Liver (tissue), 9 donors: ENCODE data around the gene CD164. TPM values are rescaled to one million over a fixed set of nuclear protein-coding genes. Genes with fewer than 3 reads are reported as not detected.

Source experiments
- DNase-seq: peaks from one replicate; pipeline ENCODE4 v3.0.0-alpha.2; 2017; ENCODE audit warnings: low spot score
- H3K27ac ChIP-seq, 2 donors: one replicate each; pipeline ENCODE4 v1.7.0; 2013; ENCODE audit warnings: inconsistent platforms in 2 of 2, low read length in 2 of 2, control low read depth in 1 of 2, low read depth in 1 of 2, mild to moderate bottlenecking in 1 of 2
- H3K27me3 ChIP-seq, 4 donors: one replicate each; pipeline versions ENCODE4 v1.6.1 to v1.7.0; 2013; ENCODE audit warnings: low read length in 3 of 4, inconsistent platforms in 1 of 4, mild to moderate bottlenecking in 1 of 4, moderate library complexity in 1 of 4; ENCODE audit not compliant: control insufficient read depth in 4 of 4, insufficient read depth in 4 of 4
- H3K36me3 ChIP-seq, 4 donors: one replicate each; pipeline versions ENCODE4 v1.6.1 to v1.7.0; 2013; ENCODE audit warnings: low read length in 3 of 4, mild to moderate bottlenecking in 3 of 4, low read depth in 1 of 4, moderate library complexity in 1 of 4; ENCODE audit not compliant: control insufficient read depth in 4 of 4, insufficient read depth in 3 of 4
- H3K4me1 ChIP-seq, 4 donors: one replicate each; pipeline versions ENCODE4 v1.6.1 to v1.7.0; 2013; ENCODE audit warnings: low read length in 3 of 4, mild to moderate bottlenecking in 3 of 4, moderate library complexity in 1 of 4; ENCODE audit not compliant: control insufficient read depth in 4 of 4, insufficient read depth in 4 of 4
- H3K4me3 ChIP-seq, 3 donors: one replicate each; pipeline versions ENCODE4 v1.6.1 to v1.7.0; 2013; ENCODE audit warnings: low read length in 3 of 3, control low read depth in 1 of 3, low read depth in 1 of 3, mild to moderate bottlenecking in 1 of 3
- H3K9ac ChIP-seq, 2 donors: one replicate each; pipeline ENCODE4 v1.7.0; 2013; ENCODE audit warnings: low read length in 2 of 2, mild to moderate bottlenecking in 2 of 2, moderate library complexity in 2 of 2, control low read depth in 1 of 2, low read depth in 1 of 2
- H3K9me3 ChIP-seq, 4 donors: one replicate each; pipeline versions ENCODE4 v1.6.1 to v1.7.0; 2013; ENCODE audit warnings: low read length in 3 of 4; ENCODE audit not compliant: control insufficient read depth in 4 of 4
- EGR1 ChIP-seq, 2 donors: IDR thresholded peaks; 2 replicates each; pipeline ENCODE4 v1.6.1; 2016 to 2018; ENCODE audit warnings: antibody characterized with exemption in 2 of 2, low read depth in 2 of 2
- FOXA1 ChIP-seq: IDR thresholded peaks from 2 replicates; pipeline ENCODE4 v1.6.1; 2016; ENCODE audit warnings: antibody characterized with exemption
- HNF4A ChIP-seq, 2 donors: conservative IDR thresholded peaks; 2 replicates each; pipeline ENCODE4 v1.6.1; 2016; ENCODE audit warnings: antibody characterized with exemption in 2 of 2, mild to moderate bottlenecking in 2 of 2
- HNF4G ChIP-seq: IDR thresholded peaks from 2 replicates; pipeline ENCODE4 v1.6.1; 2016; ENCODE audit warnings: antibody characterized with exemption
- JUND ChIP-seq, 2 donors: IDR thresholded peaks; 2 replicates each; pipeline ENCODE4 v1.6.1; 2016; ENCODE audit warnings: antibody characterized with exemption in 2 of 2
- NR2F2 ChIP-seq: IDR thresholded peaks from 2 replicates; pipeline ENCODE4 v1.6.1; 2016; ENCODE audit warnings: antibody characterized with exemption
- RAD21 ChIP-seq, 2 donors: IDR thresholded peaks; 2 replicates each; pipeline ENCODE4 v1.6.1; 2016; ENCODE audit warnings: antibody characterized with exemption in 2 of 2, mild to moderate bottlenecking in 2 of 2
- RXRA ChIP-seq, 2 donors: IDR thresholded peaks; 2 replicates each; pipeline ENCODE4 v1.6.1; 2017 to 2018; ENCODE audit warnings: antibody characterized with exemption in 2 of 2, mild to moderate bottlenecking in 1 of 2
- SP1 ChIP-seq: IDR thresholded peaks from 2 replicates; pipeline ENCODE4 v1.6.1; 2018; ENCODE audit warnings: antibody characterized with exemption, mild to moderate bottlenecking
- TAF1 ChIP-seq: conservative IDR thresholded peaks from 2 replicates; pipeline ENCODE4 v1.6.1; 2016; ENCODE audit warnings: antibody characterized with exemption, mild to moderate bottlenecking
- YY1 ChIP-seq: IDR thresholded peaks from 2 replicates; pipeline ENCODE4 v1.6.1; 2016; ENCODE audit warnings: antibody characterized with exemption, mild to moderate bottlenecking
- WGBS: extraction: QIAGEN DNeasy Blood & Tissue Kit; methylation state at CpG from one replicate; pipeline ENCODE4 v1.1.7; 2013; 5-methylcytosine and 5-hydroxymethylcytosine counted together
- polyA plus RNA-seq, 2 donors: library from polyadenylated mRNA; stranded (reverse) in 1 of 2; unstranded in 1 of 2; fragments of 200-250 nt in 1 of 2; fragments of >200 nt in 1 of 2; fragmentation: Nextera tagmentation in 1 of 2; extraction: Ambion mirVana in 1 of 2; gene quantifications; one replicate each; pipeline versions ENCODE4 v1.2.1 to v1.2.3, GENCODE V29; 2013 to 2015
- total RNA-seq, 2 donors: library from RNA; depleted of rRNA; stranded (reverse); fragments of >200 nt; gene quantifications; one replicate each; pipeline ENCODE4 v1.2.3, GENCODE V29; 2014
- TF ChIP-seq, protein P1 (sequence below): IDR thresholded peaks from 2 replicates; pipeline ENCODE4 v1.6.1; 2016; ENCODE audit warnings: antibody characterized with exemption, mild to moderate bottlenecking
- TF ChIP-seq, protein P2 (sequence below): IDR thresholded peaks from 2 replicates; pipeline ENCODE4 v1.6.1; 2016; ENCODE audit warnings: antibody characterized with exemption
- TF ChIP-seq, protein P3 (sequence below): IDR thresholded peaks from 2 replicates; pipeline ENCODE4 v1.6.1; 2016; ENCODE audit warnings: antibody characterized with exemption
- TF ChIP-seq, protein P4 (sequence below): IDR thresholded peaks from 2 replicates; pipeline ENCODE4 v1.6.1; 2016; ENCODE audit warnings: antibody characterized with exemption
- TF ChIP-seq, protein P5 (sequence below): fragments of 150-350 bp; IDR thresholded peaks from 2 replicates; pipeline ENCODE4 v1.5.1; 2017; ENCODE audit warnings: improper control_type of control experiment, low read depth, low read length; ENCODE audit not compliant: missing input control
- donor health status: healthy.
- donor health status: healthy.
- donor health status: healthy.
- donor health status: healthy.
- donor health status: healthy.

Gene CD164
- total and polyA plus RNA-seq, 4 donors = 84.5 to 218 (median 132) TPM

DNA sequence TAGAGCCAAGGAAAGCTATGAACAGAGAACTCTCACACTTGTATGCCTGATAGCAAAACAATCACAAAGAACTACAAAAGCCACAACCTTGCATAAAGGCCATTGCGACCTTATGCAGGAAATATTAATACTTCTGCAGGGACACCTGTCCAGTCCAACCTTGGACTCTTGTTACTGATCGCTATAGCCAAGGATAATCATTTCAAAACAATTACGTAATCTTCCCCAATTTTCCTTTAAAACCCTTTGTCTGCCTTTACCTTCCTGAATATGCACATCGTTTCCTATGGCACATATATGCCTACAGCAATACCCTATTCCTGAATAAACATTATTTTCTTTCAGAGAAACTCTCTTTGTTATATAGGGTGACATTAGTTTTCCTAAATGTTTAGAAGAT is 35.4 kb upstream of the CD164 start:
- WGBS = 80% methylated on average over 4 of the region's 4 CpGs
- no peak for DNase-seq
- no peak overlapping the region for H3K4me3 ChIP-seq
- no peak overlapping the region for H3K9ac ChIP-seq
- H3K9me3 ChIP-seq = no peaks in the 10 kb centered on the region
- no peaks in the 10 kb centered on the region for H3K27me3 ChIP-seq
- no peaks in the 10 kb centered on the region for H3K4me1 ChIP-seq
- no peak for TF ChIP-seq NR2F2
- TF ChIP-seq, protein P1, sequence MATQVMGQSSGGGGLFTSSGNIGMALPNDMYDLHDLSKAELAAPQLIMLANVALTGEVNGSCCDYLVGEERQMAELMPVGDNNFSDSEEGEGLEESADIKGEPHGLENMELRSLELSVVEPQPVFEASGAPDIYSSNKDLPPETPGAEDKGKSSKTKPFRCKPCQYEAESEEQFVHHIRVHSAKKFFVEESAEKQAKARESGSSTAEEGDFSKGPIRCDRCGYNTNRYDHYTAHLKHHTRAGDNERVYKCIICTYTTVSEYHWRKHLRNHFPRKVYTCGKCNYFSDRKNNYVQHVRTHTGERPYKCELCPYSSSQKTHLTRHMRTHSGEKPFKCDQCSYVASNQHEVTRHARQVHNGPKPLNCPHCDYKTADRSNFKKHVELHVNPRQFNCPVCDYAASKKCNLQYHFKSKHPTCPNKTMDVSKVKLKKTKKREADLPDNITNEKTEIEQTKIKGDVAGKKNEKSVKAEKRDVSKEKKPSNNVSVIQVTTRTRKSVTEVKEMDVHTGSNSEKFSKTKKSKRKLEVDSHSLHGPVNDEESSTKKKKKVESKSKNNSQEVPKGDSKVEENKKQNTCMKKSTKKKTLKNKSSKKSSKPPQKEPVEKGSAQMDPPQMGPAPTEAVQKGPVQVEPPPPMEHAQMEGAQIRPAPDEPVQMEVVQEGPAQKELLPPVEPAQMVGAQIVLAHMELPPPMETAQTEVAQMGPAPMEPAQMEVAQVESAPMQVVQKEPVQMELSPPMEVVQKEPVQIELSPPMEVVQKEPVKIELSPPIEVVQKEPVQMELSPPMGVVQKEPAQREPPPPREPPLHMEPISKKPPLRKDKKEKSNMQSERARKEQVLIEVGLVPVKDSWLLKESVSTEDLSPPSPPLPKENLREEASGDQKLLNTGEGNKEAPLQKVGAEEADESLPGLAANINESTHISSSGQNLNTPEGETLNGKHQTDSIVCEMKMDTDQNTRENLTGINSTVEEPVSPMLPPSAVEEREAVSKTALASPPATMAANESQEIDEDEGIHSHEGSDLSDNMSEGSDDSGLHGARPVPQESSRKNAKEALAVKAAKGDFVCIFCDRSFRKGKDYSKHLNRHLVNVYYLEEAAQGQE = no peak
- TF ChIP-seq, protein P2, sequence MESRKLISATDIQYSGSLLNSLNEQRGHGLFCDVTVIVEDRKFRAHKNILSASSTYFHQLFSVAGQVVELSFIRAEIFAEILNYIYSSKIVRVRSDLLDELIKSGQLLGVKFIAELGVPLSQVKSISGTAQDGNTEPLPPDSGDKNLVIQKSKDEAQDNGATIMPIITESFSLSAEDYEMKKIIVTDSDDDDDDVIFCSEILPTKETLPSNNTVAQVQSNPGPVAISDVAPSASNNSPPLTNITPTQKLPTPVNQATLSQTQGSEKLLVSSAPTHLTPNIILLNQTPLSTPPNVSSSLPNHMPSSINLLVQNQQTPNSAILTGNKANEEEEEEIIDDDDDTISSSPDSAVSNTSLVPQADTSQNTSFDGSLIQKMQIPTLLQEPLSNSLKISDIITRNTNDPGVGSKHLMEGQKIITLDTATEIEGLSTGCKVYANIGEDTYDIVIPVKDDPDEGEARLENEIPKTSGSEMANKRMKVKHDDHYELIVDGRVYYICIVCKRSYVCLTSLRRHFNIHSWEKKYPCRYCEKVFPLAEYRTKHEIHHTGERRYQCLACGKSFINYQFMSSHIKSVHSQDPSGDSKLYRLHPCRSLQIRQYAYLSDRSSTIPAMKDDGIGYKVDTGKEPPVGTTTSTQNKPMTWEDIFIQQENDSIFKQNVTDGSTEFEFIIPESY = no peak
- no peak for TF ChIP-seq RXRA (IDR thresholded peaks at IDR 0.05)
- no peak for TF ChIP-seq FOXA1
- TF ChIP-seq EGR1 (IDR thresholded peaks at IDR 0.05; ENCODE audit: low read depth in 2 of 2) = no peak
- TF ChIP-seq RAD21 (IDR thresholded peaks at IDR 0.05) = no peak
- no peak for TF ChIP-seq TAF1
- no peak for TF ChIP-seq JUND (IDR thresholded peaks at IDR 0.05)
- TF ChIP-seq, protein P3, sequence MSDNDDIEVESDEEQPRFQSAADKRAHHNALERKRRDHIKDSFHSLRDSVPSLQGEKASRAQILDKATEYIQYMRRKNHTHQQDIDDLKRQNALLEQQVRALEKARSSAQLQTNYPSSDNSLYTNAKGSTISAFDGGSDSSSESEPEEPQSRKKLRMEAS = no peak
- TF ChIP-seq, protein P4, sequence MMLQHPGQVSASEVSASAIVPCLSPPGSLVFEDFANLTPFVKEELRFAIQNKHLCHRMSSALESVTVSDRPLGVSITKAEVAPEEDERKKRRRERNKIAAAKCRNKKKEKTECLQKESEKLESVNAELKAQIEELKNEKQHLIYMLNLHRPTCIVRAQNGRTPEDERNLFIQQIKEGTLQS = no peak
- TF ChIP-seq, protein P5, sequence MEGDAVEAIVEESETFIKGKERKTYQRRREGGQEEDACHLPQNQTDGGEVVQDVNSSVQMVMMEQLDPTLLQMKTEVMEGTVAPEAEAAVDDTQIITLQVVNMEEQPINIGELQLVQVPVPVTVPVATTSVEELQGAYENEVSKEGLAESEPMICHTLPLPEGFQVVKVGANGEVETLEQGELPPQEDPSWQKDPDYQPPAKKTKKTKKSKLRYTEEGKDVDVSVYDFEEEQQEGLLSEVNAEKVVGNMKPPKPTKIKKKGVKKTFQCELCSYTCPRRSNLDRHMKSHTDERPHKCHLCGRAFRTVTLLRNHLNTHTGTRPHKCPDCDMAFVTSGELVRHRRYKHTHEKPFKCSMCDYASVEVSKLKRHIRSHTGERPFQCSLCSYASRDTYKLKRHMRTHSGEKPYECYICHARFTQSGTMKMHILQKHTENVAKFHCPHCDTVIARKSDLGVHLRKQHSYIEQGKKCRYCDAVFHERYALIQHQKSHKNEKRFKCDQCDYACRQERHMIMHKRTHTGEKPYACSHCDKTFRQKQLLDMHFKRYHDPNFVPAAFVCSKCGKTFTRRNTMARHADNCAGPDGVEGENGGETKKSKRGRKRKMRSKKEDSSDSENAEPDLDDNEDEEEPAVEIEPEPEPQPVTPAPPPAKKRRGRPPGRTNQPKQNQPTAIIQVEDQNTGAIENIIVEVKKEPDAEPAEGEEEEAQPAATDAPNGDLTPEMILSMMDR = no peak
- H3K36me3 ChIP-seq = no peaks in the 10 kb centered on the region
- no peak overlapping the region for H3K27ac ChIP-seq

DNA sequence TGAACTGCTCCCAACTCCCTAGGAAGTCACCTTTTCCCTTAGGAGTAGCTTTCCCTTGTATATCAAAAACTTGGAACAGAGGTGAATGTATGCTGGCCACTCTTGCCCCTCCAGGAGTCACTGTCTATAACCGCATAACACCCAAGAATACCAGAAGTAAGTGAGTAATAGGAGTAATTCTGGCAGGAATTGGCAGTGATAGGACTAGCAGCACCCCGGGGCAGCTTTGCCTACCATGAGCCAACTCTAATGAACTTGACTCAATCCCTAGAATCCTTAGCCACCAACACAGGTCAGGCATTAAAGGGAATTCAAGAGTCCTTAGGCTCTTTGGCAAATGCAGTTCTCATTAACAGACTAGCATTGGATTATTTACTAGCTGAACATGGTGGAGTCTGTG is 28.8 kb upstream of the CD164 start:
- 93% methylated on average over 2 of the region's 2 CpGs for whole genome bisulfite sequencing
- no peak overlapping the region for H3K9ac ChIP-seq
- TF ChIP-seq FOXA1 (no peak), EGR1 (IDR thresholded peaks at IDR 0.05; ENCODE audit: low read depth in 2 of 2) (no peak), HNF4G (no peak), SP1 (no peak), HNF4A (conservative IDR thresholded peaks at IDR 0.05) (no peak), TAF1 (no peak), RAD21 (IDR thresholded peaks at IDR 0.05) (no peak), RXRA (IDR thresholded peaks at IDR 0.05) (no peak), YY1 (no peak), JUND (IDR thresholded peaks at IDR 0.05) (no peak), NR2F2 (no peak)
- TF ChIP-seq, protein P4 = no peak
- TF ChIP-seq, protein P2 = no peak
- TF ChIP-seq, protein P5 = no peak

More for the DNA sequence above, 28.8 kb upstream of the CD164 start:
- Histone ChIP-seq H3K27ac (no peak overlapping the region), H3K36me3 (no peaks in the 10 kb centered on the region), H3K4me3 (no peak overlapping the region), H3K27me3 (no peaks in the 10 kb centered on the region), H3K9me3 (no peaks in the 10 kb centered on the region), H3K4me1 (no peaks in the 10 kb centered on the region)
- DNase-seq = no peak
